ENCODE data around the gene TMCO6.
"Not testable (repeated sequence)": the region's sequence is repeated elsewhere in the genome, so short reads cannot be mapped to it uniquely, and the experiment has no call there.

TMCO6 gene

GRCh38 chr5:140631036-140631417 lies 8.2 kb upstream of the TMCO6 start:
- DNase-seq: no peak

- peak; percentile 14 for DNase-seq
Observed at GRCh38 chr5:140631831-140632365, 7.4 kb upstream of the TMCO6 start.

GRCh38 chr5:140632366-140633020 lies 6.8 kb upstream of the TMCO6 start:
- DNase-seq: peak; percentile 58

- DNase-seq: peak; percentile 13
Observed at GRCh38 chr5:140633021-140633471, 6.2 kb upstream of the TMCO6 start, which contains the start of gene CD14. Gene CD14 (minus strand): TSS chr5:140633175. CDS start chr5:140633071, 104 bp downstream.

GRCh38 chr5:140633501-140633900 lies 5.8 kb upstream of the TMCO6 start:
- no peak for DNase-seq

DNA sequence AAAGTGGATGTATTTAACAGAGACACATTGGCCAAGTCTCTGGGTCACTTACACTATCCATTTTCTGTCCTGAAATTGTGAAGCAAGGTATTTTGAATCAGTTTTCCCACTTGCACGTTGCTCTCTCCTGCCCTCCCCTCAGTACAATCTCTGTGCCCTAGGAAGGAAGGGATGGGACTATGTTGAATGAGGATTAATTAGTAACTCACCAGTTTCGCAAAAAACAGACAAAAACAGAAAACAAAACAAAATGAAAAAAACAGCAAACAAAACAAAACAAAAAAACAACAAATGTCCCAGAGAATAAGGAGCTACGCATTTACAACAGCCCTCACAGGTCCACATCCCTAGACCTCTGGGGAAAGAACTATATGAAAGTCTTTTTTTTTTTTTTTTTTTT lies 5.1 kb upstream of the TMCO6 start:
- DNase-seq: no peak

- no peak for DNase-seq
Observed at GRCh38 chr5:140635291-140636257, 3.7 kb upstream of the TMCO6 start.

DNA sequence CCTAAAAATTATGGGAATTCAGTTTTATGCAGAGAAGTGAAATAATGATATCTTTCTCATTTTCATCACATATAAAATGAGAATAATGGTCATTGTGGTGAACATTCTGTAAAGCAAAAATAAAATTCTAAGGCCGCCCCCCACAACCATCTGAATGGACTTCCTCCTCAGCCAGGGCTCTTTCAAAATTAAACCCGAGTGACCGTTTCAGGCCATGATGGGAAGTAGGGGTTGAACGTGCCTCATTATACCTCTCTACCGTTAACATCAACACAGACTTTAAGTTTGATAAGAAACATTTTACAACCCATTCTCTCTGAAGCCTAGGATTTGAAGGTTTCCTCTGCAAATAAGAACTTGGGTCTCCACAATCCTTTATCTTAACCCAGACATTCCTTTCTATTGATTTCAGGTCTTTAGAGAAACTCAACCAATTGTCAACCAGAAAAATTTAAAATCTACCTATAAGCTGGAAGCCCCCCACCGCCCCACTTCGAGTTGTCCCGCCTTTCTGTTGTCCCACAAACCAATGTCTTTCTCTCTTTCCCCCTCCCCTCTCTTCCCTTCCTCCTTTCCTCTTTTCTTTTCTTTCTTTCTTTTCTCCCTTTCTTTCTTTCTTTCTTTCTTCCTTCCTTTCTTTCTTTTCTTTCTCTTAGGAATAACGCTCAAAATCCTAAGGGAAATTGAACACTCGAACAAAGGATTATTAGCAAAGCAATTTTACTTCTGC lies 1.7 kb upstream of the TMCO6 start:
- no peak for DNase-seq

DNA sequence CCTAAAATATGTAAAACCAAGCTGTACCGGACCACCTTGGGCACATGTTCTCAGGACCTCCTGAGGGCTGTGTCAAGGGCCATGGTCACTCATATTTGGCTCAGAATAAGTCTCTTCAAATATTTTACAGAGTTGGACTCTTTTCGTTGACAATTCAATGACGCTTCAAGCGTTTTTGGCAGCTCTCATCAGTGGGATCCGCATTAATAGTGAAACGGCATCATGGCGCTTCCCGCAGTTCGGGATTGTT lies 428 bp upstream of the TMCO6 start:
- DNase-seq: not testable (repeated sequence)

- DNase-seq: no peak
Observed at GRCh38 chr5:140641716-140642115, 2.5 kb downstream of the TMCO6 start.

- DNase-seq: no peak
Observed at GRCh38 chr5:140642718-140643117, 3.5 kb downstream of the TMCO6 start.

DNA sequence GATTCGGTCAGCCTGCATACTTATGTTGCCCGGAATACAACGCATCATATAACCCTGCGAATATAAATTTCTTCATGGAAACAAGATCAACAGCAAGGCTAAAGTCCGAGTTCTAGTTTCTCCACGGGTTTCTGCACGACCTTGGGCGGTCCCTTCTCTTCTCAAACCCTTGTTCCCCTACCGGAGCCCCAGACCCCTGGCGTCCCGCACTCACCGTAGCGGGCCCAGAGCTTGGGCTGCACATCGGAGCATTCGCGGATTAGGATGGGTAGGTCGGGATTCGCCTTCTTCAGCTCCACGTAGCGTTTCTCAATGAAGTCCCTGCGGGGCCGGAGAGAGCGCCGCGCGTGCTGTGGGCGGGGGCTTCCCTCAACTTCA lies 7.8 kb downstream of the TMCO6 start:
- no peak for DNase-seq

GRCh38 chr5:140658870-140659269 lies 19.6 kb downstream of the TMCO6 start:
- DNase-seq: no peak

- DNase-seq: not testable (repeated sequence)
Observed at GRCh38 chr5:140660371-140660770, 21.1 kb downstream of the TMCO6 start.

- no peak for DNase-seq
Observed at GRCh38 chr5:140664030-140664358, 24.7 kb downstream of the TMCO6 start.

GRCh38 chr5:140664359-140665119 lies 25.3 kb downstream of the TMCO6 start, which contains the start of gene WDR55:
Gene WDR55 (plus strand): TSS chr5:140664904. CDS start chr5:140664913, 9 bp downstream.
- DNase-seq: peak; percentile 97

DNA sequence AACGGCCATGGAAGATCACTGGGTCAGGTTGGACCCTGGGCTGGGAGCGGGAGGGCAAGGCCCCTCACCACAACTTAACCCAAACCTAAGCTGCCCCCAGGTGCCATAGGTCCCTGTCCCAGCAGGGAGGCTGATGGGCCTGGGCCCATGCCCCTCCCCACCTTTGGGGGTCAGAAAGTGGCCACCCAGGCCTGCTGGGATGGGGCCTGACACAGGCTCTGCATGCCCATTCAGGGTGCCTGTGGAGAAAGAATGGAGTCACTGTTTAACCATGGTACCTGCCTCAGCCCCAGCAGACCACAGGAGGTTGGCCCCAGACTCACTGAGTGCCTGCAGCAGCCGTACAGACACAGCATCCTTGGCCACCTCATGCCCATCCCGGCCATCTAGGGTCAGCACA lies 31.8 kb downstream of the TMCO6 start:
- DNase-seq: not testable (repeated sequence)

GRCh38 chr5:140671472-140672125 lies 32.3 kb downstream of the TMCO6 start:
- DNase-seq: no peak

DNA sequence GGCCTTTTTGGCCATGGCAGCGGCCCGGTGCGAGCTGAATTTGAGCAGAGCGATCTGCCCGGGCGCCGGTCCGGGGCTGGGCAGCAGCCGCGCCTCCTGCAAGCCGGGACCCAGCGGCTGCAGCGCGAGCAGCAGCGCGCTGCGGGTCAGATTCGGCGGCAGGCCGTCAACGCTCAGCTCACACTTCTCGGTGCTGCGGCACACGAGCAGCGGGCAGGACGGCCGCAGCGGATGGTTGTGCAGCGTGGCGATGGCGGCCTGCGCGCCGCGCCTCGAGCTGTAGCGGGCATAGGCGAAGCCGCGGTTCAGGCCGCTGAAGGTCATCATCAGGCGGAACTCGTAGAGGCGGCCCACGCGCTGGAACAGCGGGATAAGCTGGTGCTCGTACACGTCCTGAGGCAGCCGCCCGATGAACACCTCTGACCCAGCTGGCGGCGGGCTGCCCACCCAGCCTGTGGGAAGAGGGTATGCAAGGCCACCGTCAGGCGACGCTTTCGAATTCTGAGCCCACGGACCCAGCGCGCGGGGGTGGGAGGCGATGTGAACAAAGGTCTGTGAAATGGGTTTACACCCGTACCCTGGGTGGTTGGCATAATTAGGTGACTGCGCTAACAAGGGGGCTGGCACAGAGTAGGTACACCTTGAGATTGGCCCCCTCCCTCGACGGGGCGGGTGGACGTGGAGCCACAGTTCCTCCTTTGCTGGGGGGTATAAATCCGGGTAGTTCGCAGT lies 33.4 kb downstream of the TMCO6 start:
- no peak for DNase-seq

GRCh38 chr5:140673187-140673976 lies 34.1 kb downstream of the TMCO6 start, which contains the start of gene DND1:
Gene DND1 (minus strand): TSS chr5:140673576. CDS start chr5:140673542, 34 bp downstream.
- DNase-seq: no peak

All from activated CD4-positive, alpha-beta T cell treated with anti-CD3 and anti-CD28 coated beads, Interleukin-2, Interleukin-6, amounts not matched to agents 100 ng/mL and 50 ng/mL, durations not matched to agents 16 hours and 8 hours (primary cell).